T-cell (primary cell): ENCODE results near the gene TMPRSS9. TPM values are rescaled to one million over a fixed set of nuclear protein-coding genes. Genes with fewer than 3 reads are reported as not detected.

Source experiments
- ATAC-seq, 4 experiments: fragments of 200-7000 bp in 3 of 4; fragments of 150-1000 bp in 1 of 4; cut with Tn5 transposase; replicated peaks in 1 of 4; 1 replicate in 3 of 4; 2 replicates in 1 of 4; pipeline ENCODE4 v1.10.0; 2021; ENCODE audit warnings: moderate library complexity in 3 of 4, mild to moderate bottlenecking in 2 of 4, moderate number of reproducible peaks in 1 of 4
- CTCF ChIA-PET, 2 donors: fragments of 300-600 bp; sonication (Branson Sonifier 250); formaldehyde crosslinking; loops; one replicate each; lab custom pipeline; 2022; ENCODE audit warnings: antibody characterized with exemption in 2 of 2; lab: Charles Lee
- POLR2A ChIA-PET, 2 donors: fragments of 300-600 bp; sonication (Branson Sonifier 250); formaldehyde crosslinking; loops; one replicate each; lab custom pipeline; 2022; ENCODE audit warnings: antibody characterized with exemption in 2 of 2; lab: Charles Lee
- DNase-seq, 35 experiments: peaks; one replicate each; pipeline versions ENCODE4 v3.0.0 to v3.0.0-alpha.2; 2013 to 2023
- H3K27ac ChIP-seq: one replicate; pipeline ENCODE4 v1.5.1; 2013; ENCODE audit warnings: low read length
- H3K27me3 ChIP-seq, 2 experiments: replicated peaks in 1 of 2; 1 replicate in 1 of 2; 2 replicates in 1 of 2; pipeline versions ENCODE4 v1.6.1 to v1.7.0; 2013; ENCODE audit warnings: low read length in 1 of 2, mixed read lengths in 1 of 2; ENCODE audit not compliant: control insufficient read depth in 2 of 2, insufficient read depth in 2 of 2; ENCODE audit errors: extremely low read depth in 1 of 2
- H3K36me3 ChIP-seq, 2 donors: 1 replicate in 1 of 2; 2 replicates in 1 of 2; pipeline versions ENCODE4 v1.6.1 to v1.7.0; 2013; ENCODE audit warnings: low read length in 1 of 2; ENCODE audit not compliant: control insufficient read depth in 2 of 2, insufficient read depth in 1 of 2; ENCODE audit errors: extremely low read depth in 1 of 2
- H3K4me1 ChIP-seq, 2 experiments: 1 replicate in 1 of 2; 2 replicates in 1 of 2; pipeline versions ENCODE4 v1.6.1 to v1.7.0; 2013; ENCODE audit warnings: low read length in 2 of 2, mixed read lengths in 1 of 2; ENCODE audit not compliant: insufficient read depth in 2 of 2, control insufficient read depth in 1 of 2; ENCODE audit errors: extremely low read depth in 1 of 2
- H3K4me3 ChIP-seq, 2 donors: 1 replicate in 1 of 2; 2 replicates in 1 of 2; pipeline versions ENCODE4 v1.5.1 to v1.7.0; 2013; ENCODE audit warnings: mild to moderate bottlenecking in 2 of 2, low read length in 1 of 2, moderate library complexity in 1 of 2; ENCODE audit not compliant: control insufficient read depth in 1 of 2; ENCODE audit errors: extremely low read depth in 1 of 2
- H3K9me3 ChIP-seq: 2 replicates; pipeline ENCODE4 v1.7.0; 2013
- H3K27ac Mint-ChIP-seq, 2 donors: one replicate each; pipeline ENCODE4 v1.8.0; 2020 to 2021; ENCODE audit warnings: mild to moderate bottlenecking in 2 of 2, mixed read lengths in 2 of 2
- H3K27me3 Mint-ChIP-seq, 2 donors: one replicate each; pipeline ENCODE4 v1.8.0; 2021 to 2022; ENCODE audit warnings: mixed read lengths in 2 of 2
- H3K36me3 Mint-ChIP-seq: one replicate; pipeline ENCODE4 v1.8.0; 2021; ENCODE audit warnings: mixed read lengths
- H3K4me1 Mint-ChIP-seq, 3 donors: one replicate each; pipeline ENCODE4 v1.8.0; 2020 to 2022; ENCODE audit warnings: mixed read lengths in 3 of 3, mild to moderate bottlenecking in 1 of 3
- H3K4me3 Mint-ChIP-seq, 3 donors: one replicate each; pipeline ENCODE4 v1.8.0; 2020 to 2022; ENCODE audit warnings: mild to moderate bottlenecking in 3 of 3, mixed read lengths in 3 of 3, moderate library complexity in 3 of 3
- H3K9me3 Mint-ChIP-seq, 3 donors: one replicate each; pipeline ENCODE4 v1.8.0; 2020 to 2022; ENCODE audit warnings: mixed read lengths in 3 of 3
- WGBS: methylation state at CpG from one replicate; pipeline ENCODE4 v1.1.5; 2013; ENCODE audit warnings: missing lambda C conversion rate; ENCODE audit not compliant: insufficient coverage; 5-methylcytosine and 5-hydroxymethylcytosine counted together
- total RNA-seq, 35 experiments: library from RNA in 6 of 35; stranded (reverse) in 6 of 35; fragments of 120-200 nt in 1 of 35; gene quantifications; one replicate each; pipeline versions ENCODE4 v1.2.1 to v1.2.4 and lab custom pipeline; 2013 to 2026

TMPRSS9 gene
- total RNA-seq, 5 donors from 2014 or later (not counting 1 experiment from before 2014, with no cell fraction given): not detected

GRCh38 chr19:2355168-2356035, 4.7 kb upstream of the TMPRSS9 start:
- Histone ChIP-seq H3K36me3 (peaks cover 14 to 16% of the 10 kb centered on the region in 2 donors), H3K4me1 (peaks cover 0 to 3% of the 10 kb centered on the region in 2 experiments), H3K27ac (no peak overlapping the region), H3K9me3 (no peaks in the 10 kb centered on the region), H3K27me3 (peaks cover 0 to 10% of the 10 kb centered on the region in 2 experiments), H3K4me3 (no peak overlapping the region)
- POLR2A ChIA-PET: no interaction called here
- Mint-ChIP-seq H3K27me3 (peaks cover 1 to 2% of the 10 kb centered on the region in 2 donors), H3K4me1 (peaks cover 0 to 1% (median 1%) of the 10 kb centered on the region in 3 donors), H3K9me3 (no peaks in the 10 kb centered on the region), H3K36me3 (no peaks in the 10 kb centered on the region), H3K4me3 (no peak overlapping the region), H3K27ac (no peak overlapping the region)
- CTCF ChIA-PET: no interaction called here
- WGBS: 94% methylated on average over 18 of the region's 24 CpGs
- ATAC-seq (no peak), DNase-seq (no peak)

GRCh38 chr19:2356036-2356646, 3.9 kb upstream of the TMPRSS9 start:
- POLR2A ChIA-PET: no interaction called here
- Mint-ChIP-seq H3K4me1 (peaks cover 0 to 4% (median 4%) of the 10 kb centered on the region in 3 donors), H3K36me3 (no peaks in the 10 kb centered on the region), H3K9me3 (no peaks in the 10 kb centered on the region), H3K27me3 (peaks cover 6% of the 10 kb centered on the region in 2 donors), H3K27ac (no peak overlapping the region), H3K4me3 (no peak overlapping the region)
- Histone ChIP-seq H3K9me3 (no peaks in the 10 kb centered on the region), H3K36me3 (peaks cover 9 to 14% of the 10 kb centered on the region in 2 donors), H3K27me3 (peaks cover 0 to 16% of the 10 kb centered on the region in 2 experiments), H3K4me3 (no peak overlapping the region), H3K4me1 (peaks cover 0 to 4% of the 10 kb centered on the region in 2 experiments), H3K27ac (no peak overlapping the region)
- ATAC-seq: no peak
- WGBS: 96% methylated on average over 18 of the region's 21 CpGs
- CTCF ChIA-PET: no interaction called here
- DNase-seq: no peak

DNA sequence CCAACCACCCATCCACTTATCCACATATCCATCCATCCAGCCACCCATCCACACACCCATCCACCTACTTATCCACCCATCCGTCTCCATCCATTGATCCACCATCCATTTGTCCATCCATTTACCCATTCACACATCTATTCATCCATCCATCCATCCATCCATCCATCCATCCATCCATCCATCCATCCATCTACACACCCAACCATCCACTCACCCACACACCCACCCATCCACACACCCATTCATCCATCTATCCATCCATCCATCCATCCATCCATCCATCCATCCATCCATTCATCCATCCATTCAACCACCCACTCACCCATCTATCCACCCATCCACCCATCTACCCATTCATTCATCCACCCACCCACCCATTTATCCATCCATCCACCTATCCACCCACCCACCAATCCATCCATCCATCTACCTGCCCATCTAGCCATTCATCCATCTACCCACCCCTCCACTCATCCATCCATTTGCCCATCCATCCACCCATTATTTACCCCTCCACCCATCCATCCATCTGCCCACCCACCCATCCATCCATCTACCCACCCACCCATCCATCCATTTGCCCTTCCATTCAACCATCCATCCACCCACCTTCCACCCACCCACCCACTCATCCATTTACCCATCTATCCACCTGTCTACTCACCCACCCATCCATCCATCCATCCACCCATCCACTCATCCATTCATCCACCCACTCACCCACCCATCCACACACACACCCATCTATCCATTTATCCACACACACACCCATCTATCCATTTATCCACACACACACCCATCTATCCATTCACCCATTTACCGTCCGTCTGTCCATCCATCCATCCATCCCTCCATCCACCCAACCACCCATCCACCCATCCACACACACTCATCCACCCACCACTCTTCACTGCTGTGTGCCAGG, 2.5 kb upstream of the TMPRSS9 start:
- Mint-ChIP-seq H3K36me3 (no peaks in the 10 kb centered on the region), H3K27ac (no peak overlapping the region), H3K4me1 (peaks cover 0 to 4% (median 4%) of the 10 kb centered on the region in 3 donors), H3K9me3 (no peaks in the 10 kb centered on the region), H3K27me3 (peaks cover 6% of the 10 kb centered on the region in 2 donors), H3K4me3 (no peak overlapping the region)
- Histone ChIP-seq H3K27ac (no peak overlapping the region), H3K36me3 (peaks cover 8 to 11% of the 10 kb centered on the region in 2 donors), H3K4me1 (peaks cover 0 to 9% of the 10 kb centered on the region in 2 experiments), H3K27me3 (peaks cover 0 to 29% of the 10 kb centered on the region in 2 experiments), H3K9me3 (no peaks in the 10 kb centered on the region), H3K4me3 (no peak overlapping the region)
- ATAC-seq: no peak
- no peak for DNase-seq
- CTCF ChIA-PET: no interaction called here
- POLR2A ChIA-PET: no interaction called here
- 93% methylated on average over 3 of the region's 3 CpGs for WGBS

- Mint-ChIP-seq H3K27me3 (peaks cover 6% of the 10 kb centered on the region in 2 donors), H3K4me3 (no peak overlapping the region), H3K4me1 (peaks cover 0 to 4% (median 4%) of the 10 kb centered on the region in 3 donors), H3K9me3 (no peaks in the 10 kb centered on the region), H3K27ac (no peak overlapping the region), H3K36me3 (no peaks in the 10 kb centered on the region)
- peaks cover 0 to 39% of the 10 kb centered on the region in 2 experiments for H3K27me3 ChIP-seq
- 94% methylated on average over 24 of the region's 28 CpGs for WGBS
- ATAC-seq (no peak), DNase-seq (no peak)
- no peak overlapping the region for H3K27ac ChIP-seq
- H3K4me3 ChIP-seq: no peak overlapping the region
- H3K36me3 ChIP-seq: peaks cover 5% of the 10 kb centered on the region in 2 donors
- no peaks in the 10 kb centered on the region for H3K9me3 ChIP-seq
- ChIA-PET CTCF (no interaction called here), POLR2A (no interaction called here)
- H3K4me1 ChIP-seq: peaks cover 0 to 9% of the 10 kb centered on the region in 2 experiments
These were observed 1.4 kb upstream of the TMPRSS9 start for GRCh38 chr19:2358548-2359173.

DNA sequence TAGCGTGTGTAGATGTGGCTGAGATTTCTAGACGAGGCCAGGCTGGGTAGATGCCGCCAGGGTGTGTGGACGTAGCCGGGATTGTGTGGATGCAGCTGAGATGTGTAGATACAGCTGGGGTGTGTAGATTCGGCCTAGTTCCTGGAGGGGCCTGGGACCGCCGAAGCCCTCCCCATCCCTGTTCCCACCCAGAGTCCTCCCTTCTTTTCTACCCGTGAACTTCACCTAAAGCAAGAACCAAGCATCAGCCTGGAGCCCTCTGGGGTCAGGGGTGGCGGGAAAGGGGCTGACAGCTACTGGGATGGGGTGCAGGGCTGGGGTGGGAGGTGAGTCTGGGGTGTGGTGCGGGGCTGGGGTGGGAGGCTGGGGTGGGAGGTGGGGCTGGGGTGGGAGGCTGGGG, 768 bp downstream of the TMPRSS9 start:
- H3K9me3 Mint-ChIP-seq: no peaks in the 10 kb centered on the region

More for the DNA sequence above, 768 bp downstream of the TMPRSS9 start:
- no peak for ATAC-seq
- Histone ChIP-seq H3K9me3 (no peaks in the 10 kb centered on the region), H3K4me1 (peaks cover 0 to 9% of the 10 kb centered on the region in 2 experiments), H3K4me3 (no peak overlapping the region), H3K36me3 (no peaks in the 10 kb centered on the region), H3K27me3 (peaks cover 0 to 45% of the 10 kb centered on the region in 2 experiments), H3K27ac (no peak overlapping the region)
- H3K4me3 Mint-ChIP-seq: no peak overlapping the region
- ChIA-PET CTCF (no interaction called here), POLR2A (no interaction called here)
- 83% methylated on average over 1 of the region's 11 CpGs for WGBS
- peak overlapping the region in 1 of 2 donors; percentile 15 for H3K27ac Mint-ChIP-seq
- H3K36me3 Mint-ChIP-seq: no peaks in the 10 kb centered on the region
- H3K27me3 Mint-ChIP-seq: peaks cover 12 to 16% of the 10 kb centered on the region in 2 donors
- H3K4me1 Mint-ChIP-seq: peaks cover 0 to 4% (median 4%) of the 10 kb centered on the region in 3 donors
- no peak for DNase-seq
